ENCODE results near the gene C1orf53.

The C1orf53 gene

GRCh38 chr1:197907846-197908616, 5.6 kb downstream of the C1orf53 start:
- H3K4me3 ChIP-seq (ENCODE audit: low read depth, low read length): no peak overlapping the region

- no peak overlapping the region for H3K4me3 ChIP-seq (ENCODE audit: low read depth, low read length)
Measured at GRCh38 chr1:197908716-197909220, 6.3 kb downstream of the C1orf53 start.

GRCh38 chr1:197909384-197909783, 7.0 kb downstream of the C1orf53 start:
- no peak overlapping the region for H3K4me3 ChIP-seq (ENCODE audit: low read depth, low read length)

- H3K4me3 ChIP-seq (ENCODE audit: low read depth, low read length): no peak overlapping the region
Measured at GRCh38 chr1:197910120-197910991, 7.9 kb downstream of the C1orf53 start.

- peak overlapping the region; percentile 8 for H3K4me3 ChIP-seq (ENCODE audit: low read depth, low read length)
Measured at GRCh38 chr1:197911111-197911856, 8.9 kb downstream of the C1orf53 start.

GRCh38 chr1:197911857-197912696, 9.6 kb downstream of the C1orf53 start:
- no peak overlapping the region for H3K4me3 ChIP-seq (ENCODE audit: low read depth, low read length)

- no peak overlapping the region for H3K4me3 ChIP-seq (ENCODE audit: low read depth, low read length)
Measured at GRCh38 chr1:197912739-197913494, 10.5 kb downstream of the C1orf53 start.

- no peak overlapping the region for H3K4me3 ChIP-seq (ENCODE audit: low read depth, low read length)
Measured at GRCh38 chr1:197913495-197914276, 11.3 kb downstream of the C1orf53 start.

- no peak overlapping the region for H3K4me3 ChIP-seq (ENCODE audit: low read depth, low read length)
Measured at GRCh38 chr1:197914510-197914909, 12.1 kb downstream of the C1orf53 start.

GRCh38 chr1:197915260-197915861, 12.9 kb downstream of the C1orf53 start:
- H3K4me3 ChIP-seq (ENCODE audit: low read depth, low read length): no peak overlapping the region

- H3K4me3 ChIP-seq (ENCODE audit: low read depth, low read length): peak overlapping the region; percentile 24
Measured at GRCh38 chr1:197915862-197916499, 13.6 kb downstream of the C1orf53 start.

- H3K4me3 ChIP-seq (ENCODE audit: low read depth, low read length): peak overlapping the region; percentile 24
Measured at GRCh38 chr1:197916500-197916983, 14.1 kb downstream of the C1orf53 start.

- H3K4me3 ChIP-seq (ENCODE audit: low read depth, low read length): peak overlapping the region; percentile 17
Measured at GRCh38 chr1:197917805-197918651, 15.6 kb downstream of the C1orf53 start.

- H3K4me3 ChIP-seq (ENCODE audit: low read depth, low read length): no peak overlapping the region
Measured at GRCh38 chr1:197918807-197919345, 16.4 kb downstream of the C1orf53 start.

- peak overlapping the region; percentile 20 for H3K4me3 ChIP-seq (ENCODE audit: low read depth, low read length)
Measured at GRCh38 chr1:197919346-197920066, 17.1 kb downstream of the C1orf53 start.

- peak overlapping the region; percentile 20 for H3K4me3 ChIP-seq (ENCODE audit: low read depth, low read length)
Measured at GRCh38 chr1:197920067-197920396, 17.6 kb downstream of the C1orf53 start.
